Upper lobe of left lung (tissue), 6 donors: ENCODE measurements around the gene OTUD4. TPM values are rescaled to one million over a fixed set of nuclear protein-coding genes. Genes with fewer than 3 reads are reported as not detected.

Experiments
- ATAC-seq, 2 donors: fragments of 200-7000 bp; cut with Tn5 transposase; one replicate each; pipeline ENCODE4 v1.9.1; 2022; ENCODE audit warnings: mild to moderate bottlenecking in 2 of 2, moderate library complexity in 2 of 2; ENCODE audit not compliant: low FRiP score in 2 of 2
- DNase-seq, 2 donors: peaks; one replicate each; pipeline ENCODE4 v3.0.0-alpha.2; 2019 to 2020
- H3K27ac ChIP-seq, 4 donors: fragments of 200-600 bp; sonication (generic); one replicate each; pipeline ENCODE4 v1.5.1; 2016 to 2019
- H3K27me3 ChIP-seq, 4 donors: fragments of 200-600 bp; sonication (generic); one replicate each; pipeline ENCODE4 v1.5.1; 2017 to 2019
- H3K36me3 ChIP-seq, 4 donors: fragments of 200-600 bp; sonication (generic); one replicate each; pipeline ENCODE4 v1.5.1; 2016 to 2019
- H3K4me1 ChIP-seq, 4 donors: fragments of 200-600 bp; sonication (generic); one replicate each; pipeline ENCODE4 v1.5.1; 2018 to 2019
- H3K4me3 ChIP-seq, 4 donors: fragments of 200-600 bp; sonication (generic); one replicate each; pipeline ENCODE4 v1.5.1; 2017 to 2019; ENCODE audit warnings: mild to moderate bottlenecking in 2 of 4, moderate library complexity in 1 of 4
- H3K9me3 ChIP-seq, 4 donors: fragments of 200-600 bp; sonication (generic); one replicate each; pipeline ENCODE4 v1.5.1; 2018 to 2019
- CTCF ChIP-seq, 6 experiments: fragments of 450-650 bp in 4 of 6; fragments of 200-600 bp in 2 of 6; sonication (generic) in 2 of 6; IDR thresholded peaks; one replicate each; pipeline ENCODE4 v1.5.1; 2016 to 2019; ENCODE audit warnings: antibody characterized with exemption in 6 of 6
- EP300 ChIP-seq, 4 donors: sonication (generic); formaldehyde crosslinking; IDR thresholded peaks; one replicate each; pipeline ENCODE4 v1.5.1; 2017; ENCODE audit warnings: antibody characterized with exemption in 4 of 4, control low read depth in 2 of 4
- POLR2A ChIP-seq, 4 donors: fragments of 450-650 bp; IDR thresholded peaks; one replicate each; pipeline ENCODE4 v1.5.1; 2016 to 2017; ENCODE audit warnings: antibody characterized with exemption in 4 of 4, mild to moderate bottlenecking in 2 of 4
- POLR2AphosphoS5 ChIP-seq, 2 donors: sonication (generic); formaldehyde crosslinking; IDR thresholded peaks; one replicate each; pipeline ENCODE4 v1.5.1; 2017; ENCODE audit warnings: antibody characterized with exemption in 2 of 2
- WGBS, 2 donors: methylation state at CpG; one replicate each; pipeline ENCODE4 v1.1.5; 2017 to 2018; 5-methylcytosine and 5-hydroxymethylcytosine counted together
- total RNA-seq, 6 donors: library from RNA; depleted of rRNA in 4 of 6; stranded (reverse); fragments of >200 nt in 4 of 6; gene quantifications; one replicate each; pipeline versions ENCODE4 v1.1.0 to v1.2.1, GENCODE V29; 2016 to 2021
- donor health status: DM: no; HTN: no; CAD: no; lungs with moderate emphysema.
- donor health status: DM: no; HTN: yes; CAD: no; lungs with severe emphysema.

OTUD4 gene
- total RNA-seq, 6 donors from 2014 or later = 36.9 to 76.5 (median 40.3) TPM

GRCh38 chr4:145131848-145132247, 48.5 kb downstream of the OTUD4 start:
- ATAC-seq = no peak
- DNase-seq = no peak
- TF ChIP-seq POLR2AphosphoS5 (IDR thresholded peaks at IDR 0.05) (no peak), EP300 (IDR thresholded peaks at IDR 0.05) (no peak), POLR2A (IDR thresholded peaks at IDR 0.05) (no peak), CTCF (IDR thresholded peaks at IDR 0.05) (no peak)
- Histone ChIP-seq H3K4me3 (no peak overlapping the region), H3K27ac (peak overlapping the region in 1 of 4 donors; percentile 40), H3K27me3 (no peaks in the 10 kb centered on the region), H3K4me1 (peaks cover 0 to 23% (median 11%) of the 10 kb centered on the region in 4 donors), H3K36me3 (peaks cover 0 to 31% (median 2%) of the 10 kb centered on the region in 4 donors), H3K9me3 (no peaks in the 10 kb centered on the region)
- WGBS, 2 donors = 89 to 90% methylated on average over 12 of the region's 12 CpGs

GRCh38 chr4:145130788-145131399, 49.5 kb downstream of the OTUD4 start:
- DNase-seq (peak in 1 of 2 donors; percentile 31), ATAC-seq (peak; percentile 34 to 77)
- peaks cover 6 to 41% (median 9%) of the 10 kb centered on the region in 4 donors for H3K36me3 ChIP-seq
- no peaks in the 10 kb centered on the region for H3K27me3 ChIP-seq
- H3K27ac ChIP-seq = peak overlapping the region in 2 of 4 donors; percentile 18 to 23
- TF ChIP-seq POLR2AphosphoS5 (IDR thresholded peaks at IDR 0.05) (no peak), CTCF (IDR thresholded peaks at IDR 0.05) (no peak), POLR2A (IDR thresholded peaks at IDR 0.05) (no peak), EP300 (IDR thresholded peaks at IDR 0.05) (no peak)
- no peaks in the 10 kb centered on the region for H3K9me3 ChIP-seq
- no peak overlapping the region for H3K4me3 ChIP-seq
- WGBS, 2 donors = 51 to 57% methylated on average over 2 of the region's 2 CpGs
- peaks cover 0 to 23% (median 9%) of the 10 kb centered on the region in 4 donors for H3K4me1 ChIP-seq

- DNase-seq (no peak), ATAC-seq (no peak)
- TF ChIP-seq POLR2A (IDR thresholded peaks at IDR 0.05) (no peak), CTCF (IDR thresholded peaks at IDR 0.05) (no peak), EP300 (IDR thresholded peaks at IDR 0.05) (no peak), POLR2AphosphoS5 (IDR thresholded peaks at IDR 0.05) (no peak)
- H3K4me1 ChIP-seq = peaks cover 0 to 23% (median 8%) of the 10 kb centered on the region in 4 donors
- no peak overlapping the region for H3K4me3 ChIP-seq
- H3K27me3 ChIP-seq = no peaks in the 10 kb centered on the region
- H3K9me3 ChIP-seq = no peaks in the 10 kb centered on the region
- peaks cover 8 to 46% (median 16%) of the 10 kb centered on the region in 4 donors for H3K36me3 ChIP-seq
- H3K27ac ChIP-seq = peak overlapping the region in 1 of 4 donors; percentile 18
Observed at GRCh38 chr4:145130130-145130529, 50.3 kb downstream of the OTUD4 start.

- Histone ChIP-seq H3K27ac (no peak overlapping the region), H3K27me3 (no peaks in the 10 kb centered on the region), H3K9me3 (no peaks in the 10 kb centered on the region), H3K4me3 (no peak overlapping the region), H3K4me1 (no peaks in the 10 kb centered on the region), H3K36me3 (peaks cover 18 to 89% (median 30%) of the 10 kb centered on the region in 4 donors)
- no peak for DNase-seq
- WGBS, 2 donors = 96 to 97% methylated on average over 2 of the region's 2 CpGs
- TF ChIP-seq CTCF (IDR thresholded peaks at IDR 0.05) = no peak
- TF ChIP-seq EP300 (IDR thresholded peaks at IDR 0.05) = no peak
- no peak for TF ChIP-seq POLR2A (IDR thresholded peaks at IDR 0.05)
- TF ChIP-seq POLR2AphosphoS5 (IDR thresholded peaks at IDR 0.05) = no peak
- ATAC-seq = no peak
Observed at GRCh38 chr4:145125396-145125795, 55.0 kb downstream of the OTUD4 start.

GRCh38 chr4:145108128-145108527, 72.3 kb downstream of the OTUD4 start:
- no peak for TF ChIP-seq CTCF (IDR thresholded peaks at IDR 0.05)
- TF ChIP-seq POLR2AphosphoS5 (IDR thresholded peaks at IDR 0.05) = no peak
- no peak for TF ChIP-seq POLR2A (IDR thresholded peaks at IDR 0.05)
- TF ChIP-seq EP300 (IDR thresholded peaks at IDR 0.05) = no peak
- H3K9me3 ChIP-seq = no peaks in the 10 kb centered on the region
- no peaks in the 10 kb centered on the region for H3K27me3 ChIP-seq
- H3K4me1 ChIP-seq = peaks cover 0 to 1% (median 0%) of the 10 kb centered on the region in 4 donors
- H3K4me3 ChIP-seq = no peak overlapping the region
- H3K36me3 ChIP-seq = peaks cover 22 to 90% (median 37%) of the 10 kb centered on the region in 4 donors
- DNase-seq (no peak), ATAC-seq (no peak)
- no peak overlapping the region for H3K27ac ChIP-seq
